ENCODE results near the gene CERS4.

- TF ChIP-seq CTCF (IDR thresholded peaks at IDR 0.05; ENCODE audit: control extremely low read depth in 1 of 3, insufficient read depth in 1 of 3, low read depth in 1 of 3, low read length in 3 of 3), result no peak
- TF ChIP-seq YY1 (IDR thresholded peaks at IDR 0.05; ENCODE audit: low read depth, low read length), result no peak
- no peak for TF ChIP-seq SP1 (IDR thresholded peaks at IDR 0.05; ENCODE audit: low read depth, low read length)
- TF ChIP-seq RNF2 (IDR thresholded peaks at IDR 0.05; ENCODE audit: borderline replicate concordance, low read depth, low read length, missing control alignments, poor library complexity, severe bottlenecking), result no peak
- TF ChIP-seq POLR2A (IDR thresholded peaks at IDR 0.05; ENCODE audit: control extremely low read depth in 1 of 2, low read depth in 2 of 2, low read length in 2 of 2), result no peak
- no peak for TF ChIP-seq EGR1 (IDR thresholded peaks at IDR 0.05; ENCODE audit: borderline replicate concordance, low read depth, low read length)
- no peak for TF ChIP-seq HDAC2 (IDR thresholded peaks at IDR 0.05; ENCODE audit: borderline replicate concordance in 1 of 2, low read depth in 2 of 2, low read length in 2 of 2)
- TF ChIP-seq TAF1 (IDR thresholded peaks at IDR 0.05; ENCODE audit: low read depth, low read length), result no peak
- TF ChIP-seq SUZ12 (IDR thresholded peaks at IDR 0.05; ENCODE audit: low read length), result no peak
- TF ChIP-seq FOSL1 (IDR thresholded peaks at IDR 0.05; ENCODE audit: insufficient read depth, low read depth, low read length), result no peak
Measured at GRCh38 chr19:8259142-8259921, 50.2 kb downstream of the CERS4 start.
